T-helper 1 cell treated with Interleukin-12 subunit alpha and Interleukin-12 subunit beta and Interleukin-4 antibody, amounts not matched to agents 30 μg/mL and 1 μg/mL, for 36 hours (primary cell): Measurements from ENCODE around the gene ALAD.

Experiments used
- H3K27ac Mint-ChIP-seq: one replicate; pipeline ENCODE4 v1.8.0; 2021; ENCODE audit warnings: mild to moderate bottlenecking, mixed read lengths
- H3K27me3 Mint-ChIP-seq: one replicate; pipeline ENCODE4 v1.8.0; 2021; ENCODE audit warnings: low read depth, mixed read lengths
- H3K36me3 Mint-ChIP-seq: one replicate; pipeline ENCODE4 v1.8.0; 2021; ENCODE audit warnings: low read depth, mixed read lengths
- H3K4me1 Mint-ChIP-seq: one replicate; pipeline ENCODE4 v1.8.0; 2021; ENCODE audit warnings: low read depth, mixed read lengths
- H3K4me3 Mint-ChIP-seq: one replicate; pipeline ENCODE4 v1.8.0; 2021; ENCODE audit warnings: mild to moderate bottlenecking, moderate library complexity, mixed read lengths
- H3K9me3 Mint-ChIP-seq: one replicate; pipeline ENCODE4 v1.8.0; 2021; ENCODE audit warnings: mixed read lengths

ALAD gene

DNA sequence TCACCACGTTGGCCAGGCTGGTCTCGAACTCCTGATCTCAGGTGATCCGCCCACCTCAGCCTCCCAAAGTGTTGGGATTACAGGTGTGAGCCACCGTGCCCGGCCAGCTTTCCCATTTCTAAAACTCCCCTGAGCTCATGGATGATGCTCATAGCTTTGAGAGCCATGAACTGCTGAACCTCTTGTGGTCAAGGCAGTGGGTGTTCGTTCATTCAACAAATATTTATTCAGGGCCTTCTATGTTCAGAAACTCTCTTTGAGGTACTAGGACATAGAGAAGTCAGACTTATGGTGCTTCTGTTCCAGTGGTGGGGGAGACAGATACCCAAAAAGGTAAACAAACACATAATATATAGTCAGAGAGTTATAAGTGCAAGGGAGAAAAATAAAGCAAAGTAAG is 49.1 kb downstream of the ALAD start:
- Mint-ChIP-seq H3K4me1 (peaks cover 39% of the 10 kb centered on the region), H3K9me3 (no peaks in the 10 kb centered on the region), H3K27me3 (no peaks in the 10 kb centered on the region), H3K4me3 (no peak overlapping the region), H3K36me3 (peaks cover 11% of the 10 kb centered on the region), H3K27ac (peak overlapping the region; percentile 4)

GRCh38 chr9:113350937-113351336 is 50.1 kb downstream of the ALAD start:
- Mint-ChIP-seq H3K27me3 (no peaks in the 10 kb centered on the region), H3K36me3 (peaks cover 4% of the 10 kb centered on the region), H3K27ac (peak overlapping the region; percentile 86), H3K4me1 (peaks cover 35% of the 10 kb centered on the region), H3K9me3 (no peaks in the 10 kb centered on the region), H3K4me3 (peak overlapping the region; percentile 83)

DNA sequence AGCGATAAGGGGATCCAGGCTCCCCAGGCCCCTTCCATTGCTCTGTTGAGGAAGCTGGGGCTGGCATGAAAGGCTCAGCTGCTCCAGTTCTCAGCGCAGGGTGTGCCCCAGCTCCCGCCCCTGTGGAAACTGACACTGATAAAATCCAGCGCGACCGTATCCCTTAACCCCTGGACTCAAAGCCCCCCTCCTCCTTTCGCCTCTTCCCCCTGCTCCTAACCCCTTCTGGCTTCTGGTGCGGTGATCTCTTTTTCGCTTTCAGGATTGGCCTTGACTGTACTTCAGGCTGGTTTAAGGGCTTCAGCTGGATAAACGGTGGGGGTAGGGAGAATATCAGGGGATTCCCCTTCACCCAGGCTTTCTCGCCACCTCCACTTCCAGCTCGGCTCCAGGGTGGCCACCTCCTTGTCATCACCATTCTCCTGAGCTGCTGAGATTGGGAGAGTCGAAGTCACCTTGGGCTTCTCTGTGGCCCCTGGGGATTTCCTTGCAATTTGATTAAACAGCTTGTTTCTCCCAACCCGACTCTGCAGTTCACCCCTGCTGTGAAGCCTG is 50.9 kb downstream of the ALAD start:
- Mint-ChIP-seq H3K27ac (peak overlapping the region; percentile 86), H3K4me3 (peak overlapping the region; percentile 83), H3K36me3 (peaks cover 4% of the 10 kb centered on the region), H3K4me1 (peaks cover 41% of the 10 kb centered on the region), H3K9me3 (no peaks in the 10 kb centered on the region), H3K27me3 (no peaks in the 10 kb centered on the region)

- Mint-ChIP-seq H3K4me3 (peak within 1 kb of the TSS; percentile 83), H3K27me3 (no peaks in the 10 kb centered on the region)
Measured at GRCh38 chr9:113349445-113350094, 51.5 kb downstream of the ALAD start, which contains the start of gene BSPRY. Gene BSPRY (plus strand): TSS chr9:113349541. CDS start chr9:113349580, 39 bp downstream.

GRCh38 chr9:113349066-113349444 is 52.0 kb downstream of the ALAD start:
- H3K4me3 Mint-ChIP-seq: peak overlapping the region; percentile 76
- H3K27me3 Mint-ChIP-seq: no peaks in the 10 kb centered on the region
- peak overlapping the region; percentile 76 for H3K27ac Mint-ChIP-seq
- H3K36me3 Mint-ChIP-seq: peaks cover 3% of the 10 kb centered on the region
- no peaks in the 10 kb centered on the region for H3K9me3 Mint-ChIP-seq
- peaks cover 46% of the 10 kb centered on the region for H3K4me1 Mint-ChIP-seq

More at GRCh38 chr9:113349445-113350094, 51.5 kb downstream of the ALAD start, which contains the start of gene BSPRY:
- peaks cover 46% of the 10 kb centered on the region for H3K4me1 Mint-ChIP-seq
- no peaks in the 10 kb centered on the region for H3K9me3 Mint-ChIP-seq
- peaks cover 4% of the 10 kb centered on the region for H3K36me3 Mint-ChIP-seq
- peak within 1 kb of the TSS; percentile 86 for H3K27ac Mint-ChIP-seq

DNA sequence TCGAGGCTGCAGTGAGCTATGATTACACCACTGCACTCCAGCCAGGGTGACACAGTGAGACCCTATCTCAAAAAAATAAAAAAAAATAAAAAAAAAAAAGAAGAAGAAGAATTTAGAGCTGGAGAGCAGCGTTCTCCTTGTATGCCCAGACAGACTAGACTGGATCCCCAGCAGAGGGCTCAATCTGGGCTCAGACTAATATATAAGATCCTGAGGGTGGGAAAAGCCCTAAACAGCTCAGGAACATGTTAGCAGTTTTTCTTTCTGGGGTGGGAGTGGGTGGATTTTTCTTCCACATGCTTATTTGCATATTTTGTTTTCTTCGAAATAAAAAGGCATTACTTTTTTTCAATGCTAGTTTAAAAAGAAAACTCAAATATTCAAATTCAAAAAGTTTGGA is 52.6 kb downstream of the ALAD start:
- peaks cover under 1% of the 10 kb centered on the region for H3K9me3 Mint-ChIP-seq
- H3K4me1 Mint-ChIP-seq: peaks cover 51% of the 10 kb centered on the region
- no peaks in the 10 kb centered on the region for H3K27me3 Mint-ChIP-seq
- no peaks in the 10 kb centered on the region for H3K36me3 Mint-ChIP-seq
- peak overlapping the region; percentile 87 for H3K27ac Mint-ChIP-seq
- peak overlapping the region; percentile 63 for H3K4me3 Mint-ChIP-seq

GRCh38 chr9:113345671-113346070 is 55.4 kb downstream of the ALAD start:
- Mint-ChIP-seq H3K9me3 (peaks cover 3% of the 10 kb centered on the region), H3K27me3 (no peaks in the 10 kb centered on the region), H3K4me3 (no peak overlapping the region), H3K27ac (peak overlapping the region; percentile 55), H3K4me1 (peaks cover 52% of the 10 kb centered on the region), H3K36me3 (no peaks in the 10 kb centered on the region)

DNA sequence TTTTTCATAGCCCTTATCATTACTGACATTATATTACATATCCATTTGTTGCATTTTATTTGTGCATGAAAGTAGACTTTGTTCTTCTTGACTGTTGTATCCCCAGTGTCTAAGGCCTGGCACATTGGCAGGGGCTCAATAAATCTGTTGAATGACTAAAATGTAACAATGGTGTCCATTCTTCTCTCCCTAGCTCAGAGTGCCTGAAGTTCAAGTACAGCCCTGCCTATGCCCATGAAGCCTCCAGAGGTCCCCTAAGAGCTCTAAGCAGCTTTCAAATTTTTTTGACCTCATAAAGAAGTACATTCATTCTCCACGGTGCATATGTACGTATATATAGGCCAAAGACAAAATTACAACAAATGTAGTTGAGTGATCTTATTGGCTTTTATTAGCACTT is 55.9 kb downstream of the ALAD start:
- H3K4me1 Mint-ChIP-seq: peaks cover 52% of the 10 kb centered on the region
- no peak overlapping the region for H3K4me3 Mint-ChIP-seq
- H3K36me3 Mint-ChIP-seq: no peaks in the 10 kb centered on the region
- H3K9me3 Mint-ChIP-seq: peaks cover 3% of the 10 kb centered on the region
- H3K27me3 Mint-ChIP-seq: no peaks in the 10 kb centered on the region
- H3K27ac Mint-ChIP-seq: peak overlapping the region; percentile 55

DNA sequence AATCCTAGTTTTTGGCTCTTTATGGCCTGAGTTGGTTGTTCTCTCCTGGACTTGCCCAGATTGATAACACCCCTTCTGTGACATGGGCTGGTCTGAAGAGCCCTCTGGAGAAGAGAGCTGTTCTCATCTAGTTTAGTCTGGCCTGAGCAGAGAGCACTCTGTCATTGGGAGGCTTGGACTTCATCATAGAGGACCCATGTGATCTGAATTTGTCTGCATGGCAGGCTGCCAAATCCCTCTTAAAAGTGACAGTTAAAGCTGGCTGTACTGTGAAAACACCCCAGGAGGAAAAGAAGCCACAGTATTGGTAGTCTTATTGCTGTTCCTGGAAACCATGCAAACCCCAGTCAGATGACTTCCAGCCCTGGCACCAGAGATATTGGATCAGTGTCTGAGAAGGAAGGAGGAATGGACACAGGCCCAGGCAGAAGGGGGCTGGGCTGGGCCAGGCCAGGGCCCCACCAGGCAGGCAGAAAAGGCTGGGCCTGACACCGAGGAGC is 57.3 kb downstream of the ALAD start:
- Mint-ChIP-seq H3K27ac (peak overlapping the region; percentile 54), H3K4me1 (peaks cover 54% of the 10 kb centered on the region), H3K9me3 (peaks cover 3% of the 10 kb centered on the region), H3K36me3 (no peaks in the 10 kb centered on the region), H3K4me3 (no peak overlapping the region), H3K27me3 (no peaks in the 10 kb centered on the region)

GRCh38 chr9:113341712-113342410 is 59.2 kb downstream of the ALAD start:
- peak overlapping the region; percentile 64 for H3K4me3 Mint-ChIP-seq

DNA sequence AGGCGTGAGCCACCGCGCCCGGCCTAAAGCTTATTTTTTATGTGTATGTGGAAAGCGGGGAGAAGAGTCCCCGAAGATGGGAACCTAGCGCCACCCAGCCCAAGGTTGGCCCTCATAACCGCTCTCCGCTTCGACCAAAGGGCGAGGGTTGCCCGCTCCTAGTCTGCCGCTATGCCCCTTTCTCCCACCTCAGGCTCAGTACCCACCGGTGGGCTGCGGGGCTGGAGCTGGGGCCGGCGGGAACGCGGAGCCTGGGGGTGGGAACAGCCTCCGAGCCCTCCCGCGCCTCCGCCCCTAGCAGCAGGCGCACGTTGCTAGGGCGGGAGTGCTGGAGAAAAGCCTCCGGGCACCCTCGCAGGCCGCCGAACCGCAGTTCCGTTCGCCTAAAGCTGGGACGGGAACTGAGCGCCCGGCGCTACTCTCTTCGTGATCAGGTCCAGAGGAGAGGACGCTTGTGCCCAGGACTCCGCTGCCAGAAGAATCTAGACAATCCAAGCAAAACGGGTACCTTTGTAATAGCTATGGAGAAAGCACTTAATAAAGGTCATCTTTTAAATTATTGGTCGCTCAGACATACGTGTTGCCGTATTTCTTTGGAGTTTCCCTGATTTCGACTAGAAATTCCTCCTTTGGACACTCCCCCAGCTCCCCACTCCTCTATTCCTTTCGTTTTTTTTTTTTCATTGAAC is 60.9 kb downstream of the ALAD start, which contains the start of gene WDR31:
Gene WDR31, minus strand, starts transcription at position 265 of the 689 bp plus-strand sequence. CDS start 8,253 bp downstream, outside the sequence.
- no peaks in the 10 kb centered on the region for H3K27me3 Mint-ChIP-seq
- peaks cover 46% of the 10 kb centered on the region for H3K4me1 Mint-ChIP-seq
- no peaks in the 10 kb centered on the region for H3K36me3 Mint-ChIP-seq
- H3K9me3 Mint-ChIP-seq: peaks cover 3% of the 10 kb centered on the region
- peak within 1 kb of the TSS; percentile 86 for H3K27ac Mint-ChIP-seq
- peak within 1 kb of the TSS; percentile 86 for H3K4me3 Mint-ChIP-seq

More at GRCh38 chr9:113341712-113342410, 59.2 kb downstream of the ALAD start:
- Mint-ChIP-seq H3K9me3 (peaks cover 3% of the 10 kb centered on the region), H3K27ac (peak overlapping the region; percentile 86), H3K4me1 (peaks cover 47% of the 10 kb centered on the region), H3K27me3 (no peaks in the 10 kb centered on the region), H3K36me3 (no peaks in the 10 kb centered on the region)

DNA sequence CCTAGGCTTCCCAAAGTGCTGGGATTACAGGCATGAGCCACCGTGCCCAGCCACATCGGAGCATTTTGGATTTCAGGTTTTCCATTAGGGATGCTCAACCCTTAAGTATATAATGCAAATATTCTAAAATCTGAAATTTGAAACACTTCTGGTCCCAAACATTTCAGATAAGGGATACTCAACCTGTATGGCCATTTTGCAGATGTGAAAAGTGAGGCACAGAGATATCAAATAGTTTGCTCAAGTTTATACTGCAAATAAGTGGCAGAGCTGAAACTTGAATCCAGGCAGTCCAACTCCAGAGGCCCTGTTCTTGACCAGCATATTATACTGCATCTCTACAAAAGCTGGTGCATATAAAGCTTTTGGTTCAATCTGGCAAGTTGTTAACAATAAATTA is 63.4 kb downstream of the ALAD start:
- Mint-ChIP-seq H3K9me3 (no peaks in the 10 kb centered on the region), H3K27ac (no peak overlapping the region), H3K4me3 (no peak overlapping the region), H3K4me1 (peaks cover 33% of the 10 kb centered on the region), H3K36me3 (no peaks in the 10 kb centered on the region), H3K27me3 (no peaks in the 10 kb centered on the region)
